HG03521 (cell line): Measurements from ENCODE around the gene FHOD3.

Experiments used
- ATAC-seq: cut with Tn5 transposase; IDR thresholded peaks from one replicate; pipeline ENCODE4 v1.9.1; 2021; ENCODE audit warnings: mild to moderate bottlenecking, moderate library complexity; ENCODE audit not compliant: unreplicated experiment

Gene FHOD3

DNA sequence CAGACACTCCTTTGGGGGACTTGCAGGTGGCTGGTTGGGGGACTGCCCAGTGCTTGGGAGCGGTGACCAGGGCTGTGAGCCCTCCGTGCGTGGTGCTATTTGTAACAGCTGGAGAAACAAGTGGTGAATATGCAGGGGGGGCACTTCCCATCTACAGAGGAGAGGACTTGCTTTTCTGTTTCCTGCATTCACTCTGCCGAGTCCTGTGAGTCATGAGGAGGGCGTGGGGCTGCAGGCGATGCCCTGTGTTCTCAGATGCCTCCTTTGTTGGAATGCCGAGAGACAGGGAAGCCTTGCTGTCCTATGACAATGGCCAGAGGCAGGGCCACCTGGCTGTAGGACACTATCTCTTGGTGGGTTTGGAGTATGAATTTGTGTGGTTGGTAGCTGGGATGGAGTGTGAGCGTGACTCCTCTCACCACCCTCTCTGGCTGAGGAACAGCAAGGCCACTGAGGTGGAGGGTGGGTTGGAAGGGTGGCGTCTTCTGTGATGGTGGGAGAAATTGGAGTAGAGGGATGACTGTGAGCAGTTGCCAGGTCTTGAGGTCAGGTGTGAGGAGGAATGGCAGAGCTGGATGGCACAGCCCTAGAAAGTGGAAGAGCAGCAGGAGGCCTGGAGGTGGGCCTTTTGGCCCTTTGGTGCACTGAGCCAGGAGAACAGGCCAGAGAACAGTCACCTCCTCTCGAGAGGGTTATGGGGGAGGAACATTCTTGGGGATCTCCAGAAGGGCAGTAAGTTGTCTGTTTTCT, 24.3 kb downstream of the FHOD3 start:
- ATAC-seq, result no peak

DNA sequence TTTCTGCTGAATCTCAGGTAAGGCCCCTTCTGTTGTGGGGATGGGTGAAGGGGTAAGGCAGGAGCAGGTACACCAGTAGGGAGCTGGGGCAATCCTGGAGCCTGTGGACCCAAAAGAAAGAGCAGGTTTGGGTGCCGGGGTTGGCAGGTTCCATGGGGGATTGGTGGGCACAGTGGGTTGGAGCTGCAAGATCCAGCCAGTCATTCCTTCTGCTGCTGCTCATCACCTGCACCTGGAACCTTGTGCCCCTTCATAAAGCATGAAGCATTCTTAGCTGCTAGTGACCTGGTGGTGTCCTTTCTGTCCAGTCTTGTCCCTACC, 24.9 kb downstream of the FHOD3 start:
- ATAC-seq, result no peak

DNA sequence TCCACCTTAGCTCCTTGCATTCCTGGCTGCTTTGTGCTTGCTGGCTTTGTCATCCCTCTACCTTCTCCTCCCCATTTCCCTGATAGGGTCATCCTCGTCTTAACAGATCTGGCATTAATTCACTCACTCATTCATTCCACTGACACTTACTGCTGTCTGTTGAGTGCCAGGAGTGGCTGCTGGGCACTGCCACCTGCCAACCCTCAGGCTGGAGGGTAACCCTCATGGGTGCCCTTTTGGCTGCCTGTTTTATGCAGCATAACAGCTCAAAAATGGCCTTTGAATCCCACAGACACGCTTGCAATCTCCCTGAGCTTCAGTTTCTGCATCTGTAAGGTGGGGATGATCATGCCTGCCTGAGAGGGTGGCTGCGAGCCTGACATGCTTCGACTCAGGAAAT, 25.2 kb downstream of the FHOD3 start:
- no peak for ATAC-seq

DNA sequence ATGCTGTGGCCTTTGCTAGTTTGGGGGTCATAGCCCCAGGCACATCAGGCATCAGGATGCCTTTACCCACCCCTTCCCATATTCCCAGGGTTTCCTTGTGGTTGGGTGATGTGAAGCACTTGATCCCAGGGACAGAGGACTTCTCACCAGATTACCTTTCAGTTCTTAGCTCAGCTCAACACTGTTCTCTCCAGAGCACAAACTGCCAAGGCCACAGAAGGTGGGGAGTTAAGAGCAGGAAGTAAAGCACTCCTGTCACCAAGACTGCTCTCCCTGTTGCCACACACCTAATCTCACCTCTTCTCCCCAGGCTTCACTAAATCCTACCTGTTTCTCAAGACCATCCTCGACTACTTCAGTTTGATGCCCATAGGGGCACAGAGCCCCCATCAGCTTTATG, 25.9 kb downstream of the FHOD3 start:
- ATAC-seq, result no peak

GRCh38 chr18:36325846-36326245, 28.3 kb downstream of the FHOD3 start:
- no peak for ATAC-seq

DNA sequence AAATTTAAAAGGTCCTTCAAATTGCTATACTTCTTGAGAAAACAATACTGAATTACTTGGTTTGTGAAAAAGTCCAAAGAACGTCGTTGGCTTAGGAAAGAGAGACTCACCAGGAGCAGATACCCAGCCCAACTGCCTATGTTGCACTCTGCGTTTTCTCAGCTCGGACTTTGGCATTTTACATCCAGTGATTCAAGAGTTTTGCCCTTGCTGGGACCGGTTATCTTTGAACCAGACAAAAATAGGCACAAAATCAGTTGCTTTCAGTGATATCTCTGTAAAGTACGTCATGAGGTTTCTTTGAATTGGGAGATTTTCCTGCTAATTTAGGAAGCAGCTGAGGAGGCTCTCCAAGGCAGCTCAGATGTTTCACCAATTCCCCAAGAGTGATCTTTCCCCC, 29.3 kb downstream of the FHOD3 start:
- ATAC-seq, result no peak

DNA sequence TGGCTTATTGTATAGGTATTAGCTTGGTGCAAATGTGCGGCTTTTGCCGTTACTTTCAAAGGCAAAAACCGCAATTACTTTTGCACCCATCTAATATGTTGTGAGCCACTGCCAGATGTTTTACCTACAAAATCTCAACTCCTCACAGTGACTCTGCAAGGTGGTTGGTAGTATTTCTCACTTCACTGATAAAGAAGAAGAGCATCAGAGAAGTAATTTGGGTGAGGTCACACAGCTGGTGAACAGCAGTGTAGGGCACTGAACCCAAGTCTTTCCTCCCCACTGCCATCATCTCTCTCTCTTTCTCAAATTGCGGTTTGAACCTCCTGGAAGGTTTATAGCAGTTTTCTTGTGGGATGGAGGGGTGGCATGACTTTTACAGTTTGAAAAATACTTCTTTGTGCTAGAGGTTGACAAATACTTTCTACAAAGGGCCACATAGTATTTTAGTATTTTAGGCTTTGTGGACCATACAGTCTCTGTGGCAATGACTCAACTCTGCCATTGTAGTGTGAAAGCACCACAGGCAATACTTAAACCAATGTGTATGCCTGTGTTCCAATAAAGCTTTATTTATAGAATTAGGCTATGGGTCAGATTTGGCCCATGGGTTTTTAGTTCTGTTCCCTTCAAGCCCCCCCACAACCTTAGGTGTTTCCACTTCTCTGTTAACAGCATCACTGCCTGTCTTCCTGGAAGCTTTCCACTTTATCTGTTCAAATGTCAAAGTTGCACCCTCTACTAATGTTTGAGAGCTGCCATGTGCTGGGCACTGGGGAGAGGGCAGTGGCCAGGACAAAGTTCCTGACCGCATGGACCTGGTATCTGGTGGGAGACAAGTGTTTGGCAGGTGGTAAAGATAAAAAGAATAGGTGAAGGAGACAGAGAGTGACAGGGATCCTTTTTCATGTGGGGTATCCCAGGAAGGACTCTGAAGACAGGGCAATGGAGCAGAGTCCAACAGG, 30.1 kb downstream of the FHOD3 start:
- ATAC-seq, result no peak

DNA sequence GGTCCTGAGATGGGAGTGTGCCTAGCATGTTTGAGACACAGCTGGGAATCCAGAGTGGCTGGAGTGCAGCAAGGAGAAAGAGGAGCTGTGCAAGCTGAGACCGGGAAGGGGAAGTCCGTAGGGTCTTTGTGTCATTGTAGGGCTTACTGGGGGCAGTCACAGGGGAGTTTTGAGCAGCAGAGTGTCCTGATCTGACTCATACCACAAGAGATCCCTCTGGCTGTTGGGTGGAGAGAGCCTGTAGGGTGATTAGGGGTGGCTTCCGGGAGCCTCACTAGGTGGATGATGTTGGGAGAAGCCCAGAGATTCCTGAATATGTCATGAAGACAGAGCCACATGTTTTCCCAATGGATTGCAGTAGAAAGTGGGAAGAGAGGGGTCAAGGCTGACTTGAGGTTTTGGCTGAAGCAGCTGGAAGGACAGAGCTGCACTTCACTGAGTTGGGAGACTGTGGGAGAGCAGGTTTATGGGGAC, 30.9 kb downstream of the FHOD3 start:
- no peak for ATAC-seq

- no peak for ATAC-seq
Observed at GRCh38 chr18:36328916-36329315, 31.4 kb downstream of the FHOD3 start.

DNA sequence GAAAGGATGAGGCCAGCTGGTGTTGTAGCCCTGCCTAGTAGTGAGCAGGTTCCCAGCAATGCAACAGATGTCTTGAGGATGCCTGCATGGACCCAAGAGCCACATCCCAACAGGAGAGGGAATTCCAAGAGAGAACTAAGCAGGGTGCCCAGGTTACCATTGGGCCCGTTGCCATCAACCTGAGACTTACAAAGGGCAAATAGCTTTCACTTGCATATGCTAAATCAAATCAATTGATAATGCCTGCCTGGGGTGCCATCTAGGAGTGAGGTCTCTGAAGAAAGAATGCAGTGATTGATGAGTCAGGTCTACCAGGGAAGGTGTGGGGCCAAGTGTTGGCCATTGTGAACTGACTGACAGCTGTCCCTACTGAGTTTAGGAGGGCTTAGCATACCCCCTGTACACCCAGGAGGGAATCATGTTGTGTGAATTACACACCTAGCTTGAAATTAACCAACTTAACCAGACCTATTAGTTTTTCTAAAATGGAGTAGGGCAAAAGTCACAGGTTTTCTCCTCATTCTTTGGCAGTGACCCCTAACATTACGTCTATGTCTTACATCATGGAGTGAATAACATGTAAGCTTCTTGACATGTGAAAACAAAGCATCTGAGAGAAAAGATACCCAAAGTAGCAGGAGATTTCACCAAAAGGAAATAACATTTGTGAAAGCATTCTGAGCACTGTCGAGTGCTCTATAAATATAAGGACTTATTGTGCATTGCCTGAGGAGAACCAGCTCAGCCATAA, 32.3 kb downstream of the FHOD3 start:
- ATAC-seq, result no peak

DNA sequence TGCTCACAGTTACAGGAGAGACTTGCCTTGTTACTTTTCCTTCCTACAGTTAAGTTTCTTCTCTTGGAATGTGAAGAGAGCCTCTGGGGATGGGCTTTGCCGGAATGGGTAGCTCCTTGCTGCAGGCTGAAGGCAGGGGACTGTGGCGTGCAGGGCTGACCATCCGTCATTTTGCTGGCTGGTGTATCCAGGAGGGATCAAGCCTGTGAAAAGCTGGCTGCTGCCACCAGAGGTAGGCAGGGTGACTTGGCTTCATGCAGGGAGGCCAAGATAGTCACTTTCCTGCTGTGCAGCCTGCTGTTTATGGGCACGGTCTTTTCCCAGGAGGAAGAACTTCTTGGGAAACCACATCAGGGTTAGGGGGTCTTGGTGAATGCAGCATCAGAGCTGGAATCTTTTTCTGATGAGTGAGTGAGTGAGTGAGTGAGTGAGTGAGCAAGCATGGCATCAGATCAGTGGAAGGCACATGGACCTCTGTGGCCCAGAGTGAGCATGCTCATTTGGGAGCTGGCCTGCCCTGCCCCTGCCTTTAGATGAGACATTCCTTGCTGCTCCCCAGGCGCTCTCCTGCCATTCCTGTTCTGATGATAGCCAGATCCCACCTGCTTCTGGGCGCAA, 33.0 kb downstream of the FHOD3 start:
- ATAC-seq, result no peak

GRCh38 chr18:36331521-36331971, 34.0 kb downstream of the FHOD3 start:
- ATAC-seq, result no peak

DNA sequence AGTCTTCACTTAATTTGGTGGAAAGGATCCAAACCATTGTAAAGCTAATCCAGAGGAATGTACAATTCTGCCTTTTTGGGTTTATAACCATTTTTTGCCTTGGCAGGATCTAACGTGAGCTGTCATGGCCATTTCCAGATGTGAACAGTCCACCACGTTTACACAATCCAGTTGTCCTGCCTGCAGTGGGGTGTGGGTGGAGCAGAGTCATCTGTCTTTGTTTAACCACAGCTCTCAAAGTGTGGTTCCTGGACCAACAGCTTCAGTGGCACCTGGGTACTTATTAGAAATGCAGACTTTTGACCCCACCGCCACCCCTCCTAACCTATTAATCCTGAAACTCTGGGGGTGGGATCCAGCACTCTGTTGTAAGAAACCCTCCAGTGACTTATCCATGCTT, 35.9 kb downstream of the FHOD3 start:
- no peak for ATAC-seq

DNA sequence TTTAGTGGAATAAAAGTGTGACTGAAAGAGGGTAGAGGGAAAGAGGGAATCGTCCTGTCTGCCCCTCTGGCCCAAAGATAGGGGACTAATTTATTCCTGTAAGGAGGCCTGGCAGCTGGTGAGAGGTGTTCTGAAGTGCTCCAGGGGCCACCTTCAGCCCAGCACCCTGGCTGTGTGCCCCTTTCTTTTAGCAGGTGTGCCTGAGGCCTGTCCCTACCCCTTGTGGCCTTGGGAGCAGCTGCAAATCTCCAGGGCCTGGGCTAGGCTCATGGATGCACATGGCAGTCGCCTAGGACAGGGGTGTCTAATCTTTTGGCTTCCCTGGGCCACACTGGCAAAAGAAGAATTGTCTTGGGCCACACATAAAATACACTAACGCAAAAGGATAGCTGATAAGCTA, 37.3 kb downstream of the FHOD3 start:
- no peak for ATAC-seq

DNA sequence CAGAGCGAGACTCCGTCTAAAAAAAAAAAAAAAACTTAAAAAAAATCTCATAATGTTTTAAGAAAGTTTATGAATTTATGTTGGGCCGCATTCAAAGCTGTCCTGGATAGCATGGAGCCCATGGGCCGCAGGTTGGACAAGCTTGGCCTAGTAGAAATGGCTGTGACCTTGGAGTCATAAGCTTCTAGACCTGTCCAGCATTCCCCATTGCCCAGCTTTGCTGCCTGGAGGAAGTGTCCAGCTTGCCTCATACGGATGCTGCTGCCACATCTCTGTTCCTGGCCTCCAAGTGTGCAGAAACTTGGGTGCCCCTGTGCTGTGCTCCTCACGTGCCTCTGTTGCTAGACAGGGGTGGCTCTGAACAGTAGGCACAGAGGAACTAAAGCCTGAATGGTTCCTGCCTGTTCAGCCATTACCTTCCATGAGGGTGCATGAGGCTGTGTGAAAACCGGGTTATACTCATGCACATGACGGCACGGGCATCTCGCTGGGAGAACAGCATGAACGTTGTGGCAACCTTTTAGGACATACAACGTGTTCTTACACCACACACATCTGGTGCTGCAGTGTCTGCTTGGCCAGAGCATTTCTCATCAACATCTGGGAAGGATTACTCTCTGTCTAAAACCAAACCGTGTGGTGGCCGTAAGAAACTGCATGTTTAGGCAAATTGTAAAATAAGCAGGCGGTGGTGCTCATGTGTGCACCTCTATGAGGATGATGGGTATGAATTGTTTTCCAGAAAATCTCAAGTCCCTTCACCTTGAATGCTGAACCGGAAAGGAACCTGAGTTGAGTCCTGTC, 38.2 kb downstream of the FHOD3 start:
- ATAC-seq, result no peak

- ATAC-seq, result no peak
Observed at GRCh38 chr18:36337679-36338402, 40.3 kb downstream of the FHOD3 start.

DNA sequence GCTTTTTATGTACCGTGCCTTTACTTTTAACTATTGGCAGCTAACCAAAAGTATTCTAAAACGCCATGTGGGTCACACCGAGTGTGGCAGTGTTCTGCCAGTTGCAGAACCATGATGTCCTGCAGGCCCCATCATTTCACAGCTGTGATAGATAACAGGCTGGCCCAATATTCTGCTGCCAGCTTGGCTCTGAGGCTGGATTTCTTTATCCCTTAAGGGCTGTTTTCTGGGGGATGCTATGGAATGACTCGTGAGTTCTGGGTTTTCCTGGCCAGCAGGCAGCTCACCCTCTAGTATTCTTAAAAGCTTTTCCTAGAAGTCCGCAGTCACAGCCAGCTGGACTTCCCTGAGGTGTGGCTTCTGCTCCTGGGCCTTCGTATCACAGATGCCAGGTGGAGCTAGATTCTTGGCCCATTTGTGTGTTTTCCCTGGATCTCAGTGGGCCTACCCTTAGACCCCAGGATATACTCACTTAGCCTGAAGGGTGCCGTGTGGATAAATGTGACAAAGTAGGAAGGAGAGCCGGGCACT, 41.0 kb downstream of the FHOD3 start:
- ATAC-seq, result no peak

GRCh38 chr18:36340246-36340645, 42.7 kb downstream of the FHOD3 start:
- no peak for ATAC-seq

DNA sequence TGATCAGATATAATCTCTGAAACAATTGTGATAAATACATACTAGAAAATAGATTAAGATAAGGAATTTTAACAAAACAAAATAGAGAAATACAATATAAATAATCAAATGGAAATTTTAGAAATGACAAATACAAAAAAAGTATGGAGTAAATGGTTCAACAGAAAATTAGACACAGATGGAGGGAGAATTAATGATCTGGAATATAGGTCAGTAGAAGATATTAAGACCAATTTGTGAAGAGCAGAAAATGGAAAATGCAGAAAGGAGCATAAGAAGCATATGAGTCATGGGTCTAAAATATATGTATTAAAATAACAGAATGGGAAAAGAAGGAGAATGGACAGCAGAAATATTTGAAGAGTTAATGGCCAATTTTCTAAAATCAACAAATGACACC, 44.4 kb downstream of the FHOD3 start:
- no peak for ATAC-seq
